SK-N-SH (cell line): ENCODE results near the gene CNPY2. TPM values are rescaled to one million over a fixed set of nuclear protein-coding genes. Genes with fewer than 3 reads are reported as not detected.

Experiments used
- CTCF ChIA-PET: fragments of 300-600, 350-600 bp; formaldehyde crosslinking; extraction: SDS; loops from one replicate; lab custom pipeline; 2021; lab: Yijun Ruan, JAX
- POLR2A ChIA-PET: fragments of 350-600 bp; sonication (Branson Sonifier 250); formaldehyde crosslinking; extraction: SDS; loops from one replicate; lab custom pipeline; 2020; ENCODE audit warnings: antibody characterized with exemption, inconsistent platforms; lab: Yijun Ruan, JAX
- DNase-seq: peaks from one replicate; pipeline ENCODE4 v3.0.0; 2012
- H2AFZ ChIP-seq: fragments of 200-600 bp; sonication (generic); 2 replicates; pipeline ENCODE4 v1.8.1; 2016; ENCODE audit warnings: antibody characterized with exemption, mild to moderate bottlenecking, low read depth
- H3F3A ChIP-seq: fragments of 200-600 bp; sonication (generic); replicated peaks from 2 replicates; pipeline ENCODE3; 2016; ENCODE audit warnings: antibody characterized with exemption, mild to moderate bottlenecking; ENCODE audit not compliant: insufficient read depth
- H3K27ac ChIP-seq, 2 experiments: fragments of 200-500 bp in 1 of 2; fragments of 200-600 bp in 1 of 2; sonication (Bioruptor generic) in 1 of 2; sonication (generic), shearing (Covaris generic) in 1 of 2; 2 replicates each; pipeline versions ENCODE4 v1.5.1 to v1.6.1; 2014 to 2016; ENCODE audit warnings: low read depth in 2 of 2, inconsistent platforms in 1 of 2, low read length in 1 of 2, mild to moderate bottlenecking in 1 of 2, mixed read lengths in 1 of 2
- H3K27me3 ChIP-seq: fragments of 200-600 bp; sonication (generic), shearing (Covaris generic); 2 replicates; pipeline ENCODE4 v1.6.1; 2016; ENCODE audit warnings: mixed run types; ENCODE audit not compliant: insufficient read depth
- H3K36me3 ChIP-seq, 2 experiments: fragments of 200-500 bp in 1 of 2; fragments of 200-600 bp in 1 of 2; sonication (Bioruptor generic) in 1 of 2; sonication (generic) in 1 of 2; replicated peaks in 1 of 2; 2 replicates each; pipeline versions ENCODE3 to v1.5.1; 2014 to 2016; ENCODE audit warnings: low read length in 1 of 2, mild to moderate bottlenecking in 1 of 2; ENCODE audit not compliant: insufficient read depth in 2 of 2, control insufficient read depth in 1 of 2
- H3K4me1 ChIP-seq, 2 experiments: fragments of 200-500 bp in 1 of 2; fragments of 200-600 bp in 1 of 2; sonication (Bioruptor generic) in 1 of 2; sonication (generic), shearing (Covaris generic) in 1 of 2; 2 replicates each; pipeline versions ENCODE4 v1.5.1 to v1.6.1; 2014 to 2016; ENCODE audit warnings: low read depth in 1 of 2, low read length in 1 of 2, mixed run types in 1 of 2; ENCODE audit not compliant: insufficient read depth in 2 of 2, control insufficient read depth in 1 of 2
- H3K4me2 ChIP-seq: fragments of 200-600 bp; sonication (generic), shearing (Covaris generic); 2 replicates; pipeline ENCODE4 v1.6.1; 2017; ENCODE audit warnings: mixed run types
- H3K4me3 ChIP-seq, 2 experiments: fragments of 200-500 bp in 1 of 2; fragments of 200-600 bp in 1 of 2; sonication (Bioruptor generic) in 1 of 2; sonication (generic), shearing (Covaris generic) in 1 of 2; 2 replicates each; pipeline versions ENCODE4 v1.5.1 to v1.8.1; 2014 to 2016; ENCODE audit warnings: low read depth in 2 of 2, inconsistent platforms in 1 of 2, low read length in 1 of 2, mild to moderate bottlenecking in 1 of 2, mixed read lengths in 1 of 2, moderate library complexity in 1 of 2
- H3K79me2 ChIP-seq: fragments of 200-600 bp; sonication (generic); 2 replicates; pipeline ENCODE4 v1.8.1; 2017; ENCODE audit warnings: mild to moderate bottlenecking; ENCODE audit not compliant: insufficient read depth
- H3K9ac ChIP-seq: fragments of 200-600 bp; sonication (generic); 2 replicates; pipeline ENCODE4 v1.6.1; 2017; ENCODE audit warnings: mixed run types
- H3K9me2 ChIP-seq: fragments of 200-600 bp; sonication (generic); 2 replicates; pipeline ENCODE4 v1.6.1; 2017; ENCODE audit warnings: mixed run types
- H3K9me3 ChIP-seq: fragments of 200-600 bp; sonication (generic); 2 replicates; pipeline ENCODE4 v1.6.1; 2017; ENCODE audit warnings: mixed run types, mild to moderate bottlenecking, moderate library complexity
- H4K20me1 ChIP-seq: fragments of 200-600 bp; sonication (generic); 2 replicates; pipeline ENCODE4 v1.6.1; 2017; ENCODE audit warnings: mild to moderate bottlenecking, mixed run types; ENCODE audit not compliant: insufficient read depth
- EP300 ChIP-seq, 2 experiments: IDR thresholded peaks; 2 replicates each; pipeline versions ENCODE4 v1.4.0 to v1.6.1; 2012; ENCODE audit warnings: borderline replicate concordance in 1 of 2, low read depth in 1 of 2, low read length in 1 of 2
- EZH2phosphoT487 ChIP-seq: fragments of 200-600 bp; sonication (generic); IDR thresholded peaks from 2 replicates; pipeline ENCODE4 v1.6.1; 2017; ENCODE audit warnings: low read depth, mixed run types, mild to moderate bottlenecking, antibody characterized with exemption, moderate library complexity, borderline replicate concordance
- FOSL2 ChIP-seq: IDR thresholded peaks from 2 replicates; pipeline ENCODE4 v1.4.0; 2012; ENCODE audit warnings: low read depth, mild to moderate bottlenecking, moderate library complexity, borderline replicate concordance
- FOXM1 ChIP-seq: IDR thresholded peaks from 2 replicates; pipeline ENCODE4 v1.4.0; 2012; ENCODE audit warnings: low read depth, mild to moderate bottlenecking
- JUND ChIP-seq: IDR thresholded peaks from 2 replicates; pipeline ENCODE4 v1.4.0; 2012
- SIN3A ChIP-seq: IDR thresholded peaks from 2 replicates; pipeline ENCODE4 v1.6.1; 2012; ENCODE audit warnings: low read depth, mild to moderate bottlenecking, low read length, moderate library complexity, borderline replicate concordance
- SMC3 ChIP-seq: IDR thresholded peaks from 2 replicates; pipeline ENCODE4 v1.6.1; 2012; ENCODE audit warnings: low read depth, low read length, improper control_type of control experiment
- TCF12 ChIP-seq: IDR thresholded peaks from 2 replicates; pipeline ENCODE4 v1.4.0; 2012
- YY1 ChIP-seq: IDR thresholded peaks from 2 replicates; pipeline ENCODE4 v1.4.0; 2012; ENCODE audit warnings: low read depth, mild to moderate bottlenecking
- WGBS: methylation state at CpG from one replicate; pipeline ENCODE4 v1.1.6; 2017; ENCODE audit warnings: low lambda C conversion rate; 5-methylcytosine and 5-hydroxymethylcytosine counted together
- polyA plus RNA-seq, 3 experiments: library from polyadenylated mRNA; depleted of rRNA; stranded (reverse); fragments of >200 nt; gene quantifications; 2 replicates each; pipeline ENCODE4 v1.2.3, GENCODE V29; 2012
- TF ChIP-seq, protein P1 (sequence below): IDR thresholded peaks from 2 replicates; pipeline ENCODE4 v1.4.0; 2012; ENCODE audit warnings: low read depth, borderline replicate concordance

The CNPY2 gene
- polyA plus RNA-seq, 1 of the 3 experiments (the other 2 are of a cell fraction) = 191 TPM

DNA sequence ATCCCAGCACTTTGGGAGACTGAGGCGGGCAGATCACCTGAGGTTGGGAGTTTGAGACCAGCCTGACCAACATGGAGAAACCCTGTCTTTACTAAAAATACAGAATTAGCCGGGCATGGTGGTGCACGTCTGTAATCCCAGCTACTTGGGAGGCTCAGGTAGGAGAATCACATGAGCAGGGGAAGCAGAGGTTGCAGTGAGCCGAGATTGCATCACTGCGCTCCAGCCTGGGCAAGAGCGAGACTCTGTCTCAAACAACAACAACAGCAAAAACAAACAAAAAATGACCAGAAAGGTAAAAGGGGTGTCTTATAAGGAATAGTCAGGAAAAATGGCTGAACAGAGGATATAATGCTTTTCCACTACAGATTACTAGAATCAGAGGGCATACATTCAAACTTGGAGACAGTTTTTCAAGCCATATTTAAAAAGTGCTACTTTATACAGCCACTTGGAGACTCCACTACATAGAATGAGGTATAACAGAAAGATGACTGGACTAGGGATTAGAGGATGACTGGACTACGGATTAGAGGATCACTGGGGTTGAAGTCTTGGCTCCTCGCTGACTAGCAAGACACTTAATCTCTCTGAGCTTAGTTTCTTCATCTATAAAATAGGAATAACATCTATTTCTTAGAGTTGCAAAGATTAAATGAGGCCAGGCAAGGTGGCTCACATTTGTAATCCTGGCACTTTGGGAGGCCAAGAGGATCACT is 10.8 kb downstream of the CNPY2 start:
- CTCF ChIA-PET = interaction anchor here (0.8 to 1.0 kb wide), 2 partner anchors 116 to 159 kb away, joined by 3 read pairs; partner anchors contain the start of gene SMARCC2
- Histone ChIP-seq H3K79me2 (peaks cover 18% of the 10 kb centered on the region; the same call in 1 of the 2 replicates), H3F3A (peaks cover 28% of the 10 kb centered on the region), H3K27ac (no peak overlapping the region), H4K20me1 (no peaks in the 10 kb centered on the region), H3K9ac (no peak overlapping the region), H3K4me2 (no peak overlapping the region), H3K27me3 (no peaks in the 10 kb centered on the region), H3K4me1 (peaks cover 7% of the 10 kb centered on the region in 2 experiments; a peak in 2 of 4 replicates), H3K9me3 (no peaks in the 10 kb centered on the region), H3K4me3 (no peak overlapping the region), H3K9me2 (no peaks in the 10 kb centered on the region), H2AFZ (no peak overlapping the region), H3K36me3 (peaks cover 9 to 34% of the 10 kb centered on the region in 2 experiments)
- POLR2A ChIA-PET = interaction anchor here (0.6 kb wide), 1 partner anchor 70 kb away, joined by 3 read pairs; no protein-coding TSS in a partner anchor
- TF ChIP-seq FOSL2 (no peak), YY1 (no peak), EZH2phosphoT487 (no peak), FOXM1 (no peak), SMC3 (no peak), EP300 (IDR thresholded peaks at IDR 0.05; ENCODE audit: borderline replicate concordance in 1 of 2, low read depth in 1 of 2, low read length in 1 of 2) (no peak), JUND (no peak), SIN3A (no peak), TCF12 (no peak)
- TF ChIP-seq, protein P1, sequence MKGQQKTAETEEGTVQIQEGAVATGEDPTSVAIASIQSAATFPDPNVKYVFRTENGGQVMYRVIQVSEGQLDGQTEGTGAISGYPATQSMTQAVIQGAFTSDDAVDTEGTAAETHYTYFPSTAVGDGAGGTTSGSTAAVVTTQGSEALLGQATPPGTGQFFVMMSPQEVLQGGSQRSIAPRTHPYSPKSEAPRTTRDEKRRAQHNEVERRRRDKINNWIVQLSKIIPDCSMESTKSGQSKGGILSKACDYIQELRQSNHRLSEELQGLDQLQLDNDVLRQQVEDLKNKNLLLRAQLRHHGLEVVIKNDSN = no peak
- no peak for DNase-seq
- 95% methylated on average over 8 of the region's 8 CpGs for WGBS

DNA sequence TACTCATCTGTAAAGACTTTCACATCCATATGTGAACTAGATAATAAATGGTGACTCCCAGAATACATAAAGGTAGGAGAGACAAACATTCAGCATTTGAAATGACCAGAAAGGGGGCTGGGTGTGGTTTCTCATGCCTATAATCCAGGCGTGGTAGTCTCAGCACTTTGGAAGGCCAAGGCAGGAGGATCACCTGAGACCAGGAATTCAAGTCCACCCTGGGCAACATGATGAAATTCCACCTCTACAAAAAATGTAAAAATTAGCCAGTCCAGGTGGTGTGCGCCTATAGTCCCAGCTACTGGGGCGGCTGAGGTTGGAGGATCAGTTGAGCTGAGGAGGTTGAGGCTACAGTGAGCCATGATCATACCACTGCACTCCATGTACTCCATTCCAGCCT is 11.5 kb downstream of the CNPY2 start:
- 94% methylated on average over 2 of the region's 3 CpGs for WGBS

More for the DNA sequence above, 11.5 kb downstream of the CNPY2 start:
- H3K27ac ChIP-seq = no peak overlapping the region
- H3K79me2 ChIP-seq = peaks cover 25% of the 10 kb centered on the region
- peaks cover 6 to 29% of the 10 kb centered on the region in 2 experiments for H3K36me3 ChIP-seq
- TF ChIP-seq JUND (no peak), SIN3A (no peak)
- TF ChIP-seq, all 33 proteins: peak for 0
- H2AFZ ChIP-seq = no peak overlapping the region
- H3K4me1 ChIP-seq = peaks cover 7% of the 10 kb centered on the region in 2 experiments; a peak in 2 of 4 replicates
- H3K27me3 ChIP-seq = no peaks in the 10 kb centered on the region
- H3F3A ChIP-seq = peaks cover 32% of the 10 kb centered on the region
- no peak overlapping the region for H3K4me2 ChIP-seq
- no peak overlapping the region for H3K9ac ChIP-seq
- H3K4me3 ChIP-seq = no peak overlapping the region
- no peak for DNase-seq
- no peaks in the 10 kb centered on the region for H3K9me2 ChIP-seq
- H3K9me3 ChIP-seq = no peaks in the 10 kb centered on the region
- ChIA-PET POLR2A (no interaction called here), CTCF (interaction anchor here (0.8 kb wide), 1 partner anchor 160 kb away, joined by 3 read pairs; no protein-coding TSS in a partner anchor)
- no peaks in the 10 kb centered on the region for H4K20me1 ChIP-seq
